Measurements from ENCODE around the gene SCN9A.
"Not testable (repeated sequence)": the region's sequence is repeated elsewhere in the genome, so short reads cannot be mapped to it uniquely, and the experiment has no call there.

SCN9A gene

DNA sequence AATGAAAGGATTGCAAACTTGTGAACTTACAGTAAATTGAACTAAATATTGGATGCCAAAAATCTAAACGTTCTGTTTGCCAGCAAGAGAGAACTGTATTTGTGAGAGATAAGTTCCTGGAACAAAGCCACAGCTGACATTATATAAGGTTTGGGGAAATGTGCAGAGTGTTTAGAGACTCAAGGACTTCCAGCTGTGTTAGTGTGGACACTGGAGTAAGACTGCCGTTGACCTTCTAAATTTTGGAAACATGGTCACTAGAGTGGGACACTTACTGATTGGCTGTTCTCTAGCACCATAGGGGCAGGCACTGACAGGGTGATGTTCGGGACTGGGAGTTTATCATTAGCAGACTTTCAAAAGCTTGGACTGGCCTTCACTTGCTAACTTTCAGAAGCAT, 40.5 kb downstream of the SCN9A start:
- no peak for DNase-seq (ENCODE audit: low read depth, low spot score)

DNA sequence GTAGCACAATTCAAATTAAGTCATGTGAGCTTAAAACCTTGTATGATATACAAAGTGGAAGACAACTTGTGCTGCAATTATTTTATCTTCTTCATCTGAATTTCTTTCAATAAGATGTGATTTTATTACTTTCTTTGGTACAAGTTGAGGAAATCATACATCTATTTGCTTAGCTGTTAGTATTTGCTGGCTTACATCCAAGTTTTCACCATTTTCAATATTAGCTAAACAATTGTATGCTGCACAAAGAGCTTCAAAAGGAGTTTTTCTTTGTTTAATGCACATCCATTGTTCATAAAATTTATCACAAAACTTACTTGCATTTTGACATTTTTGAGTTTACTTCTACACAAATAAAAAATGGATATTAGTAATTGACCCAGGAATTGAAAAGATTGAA, 40.9 kb downstream of the SCN9A start:
- no peak for DNase-seq (ENCODE audit: low read depth, low spot score)

DNA sequence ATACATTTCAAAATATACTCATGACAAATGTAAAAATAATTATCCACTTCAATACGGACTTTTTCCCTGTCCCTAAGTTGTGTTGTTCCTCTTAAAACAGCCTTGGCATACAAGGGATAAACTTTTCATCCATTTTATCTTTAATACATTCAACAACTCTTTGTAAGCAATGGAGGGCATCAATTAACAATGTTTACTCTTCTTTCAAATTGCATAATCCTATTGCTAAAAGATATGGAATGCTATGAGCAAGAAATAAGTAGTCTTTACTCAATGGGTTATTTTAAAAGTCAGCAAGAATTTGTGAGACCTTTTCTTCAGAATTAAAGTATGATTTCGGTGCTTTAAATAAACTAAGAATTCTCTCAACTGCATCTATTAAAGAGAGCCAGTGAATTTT, 41.9 kb downstream of the SCN9A start:
- DNase-seq (ENCODE audit: low read depth, low spot score), result no peak

DNA sequence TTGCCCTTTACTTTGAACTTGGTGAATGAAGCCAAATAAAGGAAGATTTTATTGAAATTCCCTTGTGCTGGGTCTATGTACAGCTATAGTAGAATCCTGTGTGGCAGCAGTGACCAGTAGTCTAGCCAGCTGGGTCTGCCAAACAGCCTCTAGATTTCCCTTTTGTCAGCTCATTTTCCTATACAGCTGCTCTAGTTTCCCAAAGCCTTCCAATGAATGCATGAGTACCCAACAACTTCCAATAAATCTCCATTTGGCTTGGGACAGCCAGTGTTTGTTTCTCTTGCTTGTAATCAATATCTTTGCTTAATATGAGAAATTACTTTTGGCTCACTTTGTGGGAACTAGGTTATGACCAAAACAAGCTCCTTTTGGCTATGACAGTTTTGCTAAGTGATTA, 43.6 kb downstream of the SCN9A start:
- no peak for DNase-seq (ENCODE audit: low read depth, low spot score)

DNA sequence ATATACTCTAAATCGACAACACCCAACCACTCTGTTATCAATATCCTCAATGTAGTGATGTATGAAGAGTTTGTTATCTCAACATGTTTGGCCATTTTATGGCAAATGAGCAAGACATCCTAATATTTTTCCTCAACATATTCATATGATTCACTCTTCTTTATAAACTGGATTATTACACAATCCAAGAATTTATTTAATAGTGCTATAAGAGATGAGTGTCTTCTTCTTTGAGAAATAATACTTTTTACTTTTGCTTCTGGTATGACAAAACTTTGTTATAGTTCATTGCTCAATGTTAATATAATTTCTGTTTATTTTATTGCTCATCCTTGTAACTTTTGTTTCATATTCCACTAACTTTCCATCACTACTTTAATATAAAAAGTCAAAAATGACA, 44.3 kb downstream of the SCN9A start:
- no peak for DNase-seq (ENCODE audit: low read depth, low spot score)

DNA sequence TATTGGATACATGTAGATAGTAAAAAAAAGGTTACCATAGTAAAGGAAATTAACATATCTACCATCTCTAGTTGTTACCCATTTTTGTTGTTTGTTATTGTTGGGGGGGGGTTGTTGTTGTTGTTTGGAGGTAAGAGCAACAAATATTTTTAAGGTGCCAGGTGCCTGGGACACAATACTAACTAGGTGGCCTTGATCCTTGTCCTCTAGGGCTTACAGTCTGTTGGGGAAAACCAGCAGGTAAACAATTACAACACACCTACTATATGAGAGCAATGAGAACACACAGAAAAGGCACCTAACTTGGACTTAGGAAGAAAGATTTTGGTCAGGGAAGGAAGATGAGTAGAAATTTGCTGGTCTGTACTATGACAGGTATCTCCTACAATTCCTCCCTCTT, 46.3 kb downstream of the SCN9A start:
- no peak for DNase-seq (ENCODE audit: low read depth, low spot score)

DNA sequence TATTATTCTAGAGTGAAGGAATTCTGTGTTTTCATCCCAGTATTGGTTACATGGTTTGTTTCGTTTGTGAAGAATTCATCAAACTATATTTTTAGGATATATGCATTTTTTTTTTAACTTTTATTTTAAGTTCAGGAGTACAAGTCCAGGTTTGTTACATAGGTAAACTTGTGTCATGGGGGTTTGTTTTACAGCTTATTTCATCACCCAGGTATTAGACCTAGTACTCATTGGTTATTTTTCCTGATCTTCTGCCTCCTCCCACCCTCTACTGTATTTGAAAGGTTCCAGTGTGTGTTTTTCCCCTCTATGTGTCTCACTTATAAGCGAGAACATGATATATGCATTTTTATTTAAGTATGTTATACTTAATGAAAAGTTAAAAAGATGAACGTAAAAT, 47.6 kb downstream of the SCN9A start:
- no peak for DNase-seq (ENCODE audit: low read depth, low spot score)

DNA sequence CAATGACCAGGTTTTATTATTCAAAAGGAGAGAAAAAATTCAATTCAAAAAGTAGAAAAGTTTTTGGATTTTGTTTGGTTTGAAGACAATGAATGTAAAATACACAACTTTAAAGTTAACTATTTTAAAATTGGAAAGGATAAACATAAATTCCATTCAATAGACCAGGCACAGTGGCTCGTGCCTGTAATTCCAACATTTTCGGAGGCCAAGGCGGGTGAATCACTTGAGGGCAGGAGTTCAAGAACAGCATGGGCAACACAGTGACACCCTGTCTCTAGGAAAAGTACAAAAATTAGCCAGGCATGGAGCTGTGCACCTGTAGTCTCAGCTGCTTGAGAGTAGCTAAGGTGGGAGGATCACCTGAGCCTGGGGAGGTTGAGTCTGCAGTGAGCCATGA, 54.7 kb downstream of the SCN9A start:
- no peak for DNase-seq (ENCODE audit: low read depth, low spot score)

DNA sequence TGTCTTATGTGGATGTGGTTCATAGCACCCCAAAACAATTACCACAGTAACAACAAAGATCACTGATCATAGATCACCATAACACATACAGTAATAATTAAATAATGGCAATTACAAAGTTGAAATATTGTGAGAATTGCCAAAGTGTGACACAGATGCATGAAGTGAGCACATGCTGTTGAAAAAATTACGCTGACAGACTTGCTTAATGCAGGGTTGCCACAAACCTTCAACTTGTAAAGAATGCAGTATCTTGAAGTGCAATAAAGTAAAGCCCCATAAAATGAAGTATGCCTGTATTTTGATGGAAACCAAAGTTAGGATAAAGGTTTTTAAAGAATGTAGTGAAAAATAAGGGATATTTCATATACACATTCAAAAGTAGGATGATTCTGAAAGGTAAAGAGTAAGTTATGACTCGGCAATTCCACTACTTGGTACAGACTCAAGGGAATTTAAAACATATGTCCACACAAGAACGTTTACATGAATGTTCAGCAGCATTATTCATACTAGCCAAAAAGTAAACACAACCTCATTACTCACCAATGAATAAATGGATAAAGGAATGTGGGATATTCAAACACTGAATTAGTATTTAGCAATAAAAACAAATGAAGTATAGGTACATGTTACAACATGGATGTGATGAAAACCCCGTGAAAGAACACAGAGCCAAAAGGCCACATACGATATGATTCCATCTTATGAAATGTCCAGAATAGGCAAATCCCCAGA, 61.6 kb downstream of the SCN9A start:
- DNase-seq (ENCODE audit: low read depth, low spot score), result no peak

DNA sequence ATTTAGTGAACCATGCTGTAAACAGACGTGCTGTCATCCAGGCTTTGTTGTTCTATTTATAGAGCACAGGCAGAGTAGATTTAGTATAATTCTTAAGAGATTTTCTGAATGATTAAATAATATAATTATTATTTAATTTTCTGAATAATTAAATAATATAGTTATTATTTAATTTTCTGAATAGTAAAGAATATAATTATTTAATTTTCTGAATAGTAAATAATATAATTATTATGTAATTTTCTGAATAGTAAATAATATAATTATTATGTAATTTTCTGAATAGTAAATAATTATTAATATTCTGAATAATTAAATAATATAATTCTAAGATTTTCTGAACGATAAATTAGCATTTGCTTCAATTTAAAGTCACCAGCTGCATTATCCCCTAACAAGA, 62.9 kb downstream of the SCN9A start:
- DNase-seq (ENCODE audit: low read depth, low spot score), result not testable (repeated sequence)

DNA sequence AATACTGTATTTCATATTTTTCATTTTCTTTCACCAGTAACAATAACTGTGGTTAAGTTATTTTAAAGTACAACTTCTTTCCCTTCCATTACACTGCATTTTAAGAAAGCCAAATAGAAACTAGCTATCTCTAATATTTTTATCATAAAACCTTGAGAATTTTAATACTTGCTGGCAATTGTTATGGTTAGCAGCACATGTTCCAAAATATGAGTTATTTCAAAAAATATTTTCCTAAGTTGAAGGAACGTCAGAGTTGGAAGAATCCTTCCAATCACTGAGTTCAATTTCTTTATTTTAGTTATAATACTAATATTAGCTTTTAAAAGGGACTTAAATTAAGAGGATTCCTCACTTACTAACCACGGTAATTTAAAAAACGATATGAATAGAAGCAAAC, 68.4 kb downstream of the SCN9A start:
- DNase-seq (ENCODE audit: low read depth, low spot score), result no peak

DNA sequence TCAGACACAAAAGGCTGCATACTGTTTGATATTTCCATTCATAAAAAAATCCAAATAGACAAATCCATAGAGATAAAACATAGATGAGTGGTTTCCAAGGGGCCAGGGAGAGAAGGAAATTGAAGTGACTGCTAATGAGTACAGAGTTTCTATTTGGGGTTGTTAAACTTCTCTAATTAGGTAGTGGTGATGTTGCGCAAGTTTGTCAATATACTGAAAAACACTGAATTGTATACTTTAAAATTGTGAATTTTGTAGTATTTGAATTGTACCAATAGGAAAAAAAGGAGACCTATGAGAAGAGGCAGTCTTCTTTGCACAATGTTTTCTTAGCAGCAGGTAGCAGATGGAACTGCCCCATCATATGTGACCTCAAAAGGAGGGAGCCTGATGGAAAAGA, 71.1 kb downstream of the SCN9A start:
- no peak for DNase-seq (ENCODE audit: low read depth, low spot score)

DNA sequence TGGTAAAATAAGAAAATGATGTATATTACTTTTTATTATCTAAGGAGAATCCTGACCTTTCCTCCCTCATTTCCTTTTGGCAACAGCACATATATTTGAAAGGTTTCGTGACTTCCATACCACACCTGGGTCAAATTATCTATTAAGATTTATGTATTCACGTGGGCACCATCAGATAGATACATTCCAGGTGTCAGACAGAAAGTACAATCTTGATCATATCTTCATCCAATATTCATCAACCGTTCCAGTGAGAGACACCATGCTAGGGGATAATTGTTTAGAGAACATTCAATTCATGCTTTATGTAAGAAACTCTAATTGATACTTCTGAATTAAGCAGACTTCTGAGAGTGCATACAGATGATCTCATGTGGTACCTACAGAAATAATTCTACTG, 73.7 kb downstream of the SCN9A start:
- no peak for DNase-seq (ENCODE audit: low read depth, low spot score)

DNA sequence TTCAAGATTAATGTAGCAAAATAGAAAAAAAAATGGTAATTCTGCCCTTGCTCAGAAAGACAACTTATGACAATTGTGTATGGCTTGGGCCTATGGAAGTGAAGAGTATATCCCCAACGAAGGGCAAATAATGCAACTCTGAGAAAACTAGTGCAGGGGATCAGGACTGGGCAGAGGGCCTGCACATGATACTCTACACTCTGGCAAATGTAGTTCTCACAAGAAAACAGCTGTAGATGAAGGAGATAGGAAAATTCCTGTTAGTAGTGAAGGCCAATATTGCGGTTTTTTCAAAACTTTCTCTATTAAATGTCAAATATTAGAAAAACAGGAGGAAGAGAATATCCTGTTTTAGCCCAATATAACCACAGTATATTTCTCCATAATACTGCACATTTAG, 77.8 kb downstream of the SCN9A start:
- DNase-seq (ENCODE audit: low read depth, low spot score), result no peak

DNA sequence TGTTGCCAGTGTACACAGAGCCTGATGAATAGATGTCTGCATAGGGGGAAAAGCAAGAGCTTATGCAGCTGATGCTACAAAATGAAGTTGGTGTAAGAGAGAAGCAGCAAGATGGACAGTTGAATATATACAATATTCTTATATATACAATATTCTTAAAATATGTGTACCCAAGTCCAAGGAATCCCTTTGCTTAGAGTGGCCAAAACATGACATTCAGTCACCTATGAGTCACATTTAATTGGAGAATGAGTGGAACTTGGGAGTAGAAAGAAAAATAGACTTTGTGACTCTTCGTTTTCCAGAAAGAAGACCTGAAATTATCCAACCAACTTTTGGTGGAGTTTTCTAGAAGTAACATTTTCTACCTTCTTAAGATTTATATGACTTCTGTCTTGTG, 81.8 kb downstream of the SCN9A start:
- no peak for DNase-seq (ENCODE audit: low read depth, low spot score)

DNA sequence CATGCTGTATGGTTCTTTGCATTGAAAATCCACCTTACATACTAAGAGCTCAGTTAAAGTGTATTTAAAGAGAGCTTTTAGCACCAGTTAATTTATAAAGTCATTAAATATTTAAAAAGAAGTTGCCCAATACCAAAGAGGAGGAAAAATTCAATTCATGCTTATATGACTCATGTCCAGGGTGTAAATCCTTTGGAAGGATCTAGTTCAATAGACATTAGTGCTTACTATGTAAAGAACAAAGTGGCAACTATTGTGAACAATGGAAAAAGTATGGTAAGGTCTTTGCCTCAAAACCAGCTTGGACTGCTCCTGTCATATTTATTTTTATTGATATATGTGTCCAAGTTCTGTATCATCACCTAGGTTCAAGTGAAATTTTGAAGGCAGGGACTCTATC, 90.5 kb downstream of the SCN9A start:
- DNase-seq (ENCODE audit: low read depth, low spot score), result no peak

DNA sequence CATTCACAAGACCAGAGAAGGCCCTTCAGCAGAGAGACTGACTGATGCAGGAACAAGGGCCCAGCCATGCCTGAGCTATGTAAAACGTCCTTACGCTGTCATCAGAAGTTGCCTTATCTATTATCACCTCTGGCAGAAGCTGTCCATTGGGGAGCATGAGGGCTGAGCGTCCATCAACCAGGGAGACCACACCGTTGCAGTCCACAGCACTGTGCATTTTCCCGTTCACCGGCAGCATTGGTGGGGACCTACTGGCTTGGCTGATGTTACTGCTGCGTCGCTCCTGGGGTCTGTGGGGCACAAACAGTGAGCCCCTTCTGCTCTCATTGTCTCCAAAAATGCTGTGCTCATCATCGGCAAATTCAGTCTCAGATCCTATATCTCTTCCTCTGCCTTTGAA, 91.4 kb downstream of the SCN9A start:
- no peak for DNase-seq (ENCODE audit: low read depth, low spot score)

DNA sequence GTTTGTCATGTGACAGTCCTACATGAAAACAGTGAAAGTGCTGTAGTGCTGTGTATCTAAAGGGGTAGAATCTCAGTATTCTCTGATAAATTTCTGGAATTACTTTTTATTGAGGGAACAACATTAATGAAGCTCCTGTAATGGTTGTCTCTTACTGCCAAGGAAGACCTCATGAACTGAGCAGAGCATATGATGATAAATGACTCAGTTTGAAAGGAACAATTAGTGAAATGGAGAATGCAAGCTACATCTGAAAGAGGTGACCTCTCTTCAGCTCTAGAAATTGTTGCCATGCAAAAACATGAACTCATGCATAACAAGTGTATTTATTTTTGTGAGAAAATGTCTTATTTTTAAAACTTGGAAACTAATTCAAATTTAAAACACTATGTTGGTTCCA, 93.6 kb downstream of the SCN9A start:
- no peak for DNase-seq (ENCODE audit: low read depth, low spot score)

DNA sequence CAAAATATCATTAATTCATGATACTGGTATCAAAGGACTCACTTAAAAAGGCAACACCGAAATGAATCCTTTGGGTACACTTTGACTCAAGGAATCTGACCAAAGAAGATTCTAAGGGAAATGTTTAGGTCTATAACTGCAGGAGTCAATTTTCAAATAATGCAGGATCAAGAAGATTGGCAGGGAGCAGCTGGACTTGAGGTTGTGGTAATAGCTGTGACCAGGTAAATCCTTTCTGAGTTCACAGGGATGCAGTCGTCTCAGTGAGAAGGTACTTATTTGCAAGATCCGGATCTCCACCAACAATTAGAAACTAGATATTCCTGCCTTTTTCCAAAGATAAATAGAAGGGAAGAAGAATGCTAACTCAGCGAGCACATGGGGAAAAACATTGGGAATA, 96.9 kb downstream of the SCN9A start:
- DNase-seq (ENCODE audit: low read depth, low spot score), result no peak

DNA sequence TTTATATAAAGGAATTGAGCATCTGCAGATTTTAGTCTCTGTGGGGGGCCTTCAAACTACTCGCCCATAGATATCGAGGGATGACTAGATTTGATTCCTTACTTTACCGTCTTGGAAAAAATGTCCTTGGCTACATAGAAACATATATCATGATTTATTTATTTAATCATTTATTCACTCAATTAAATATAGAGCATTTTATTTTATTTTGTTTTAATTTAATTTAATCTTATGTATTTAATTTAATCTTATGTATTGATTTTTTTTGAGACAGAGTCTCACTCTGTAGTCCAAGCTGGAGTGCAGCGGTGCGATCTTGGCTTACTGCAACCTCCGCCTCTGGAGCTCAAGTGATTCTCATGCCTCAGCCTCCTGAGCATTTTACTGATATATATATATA, 105.4 kb downstream of the SCN9A start:
- DNase-seq (ENCODE audit: low read depth, low spot score), result no peak

DNA sequence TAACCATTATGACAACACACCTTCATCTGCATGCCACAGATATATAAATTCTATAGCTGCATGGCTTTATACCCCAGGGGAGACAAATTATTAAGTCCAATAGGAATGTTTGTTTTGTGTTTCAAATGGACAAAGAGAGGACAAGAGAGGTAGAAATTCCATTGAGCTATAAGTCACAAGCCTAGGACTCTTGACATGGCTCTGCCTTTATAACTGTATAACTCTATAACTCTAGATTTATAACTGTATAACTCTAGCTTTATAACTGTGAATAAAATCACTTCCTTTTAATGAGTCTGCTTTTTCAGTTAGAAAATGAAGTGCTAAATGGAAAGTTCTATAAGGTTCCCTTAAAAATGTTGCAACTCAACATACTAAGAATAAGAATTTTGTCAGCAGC, 106.4 kb downstream of the SCN9A start:
- DNase-seq (ENCODE audit: low read depth, low spot score), result no peak

DNA sequence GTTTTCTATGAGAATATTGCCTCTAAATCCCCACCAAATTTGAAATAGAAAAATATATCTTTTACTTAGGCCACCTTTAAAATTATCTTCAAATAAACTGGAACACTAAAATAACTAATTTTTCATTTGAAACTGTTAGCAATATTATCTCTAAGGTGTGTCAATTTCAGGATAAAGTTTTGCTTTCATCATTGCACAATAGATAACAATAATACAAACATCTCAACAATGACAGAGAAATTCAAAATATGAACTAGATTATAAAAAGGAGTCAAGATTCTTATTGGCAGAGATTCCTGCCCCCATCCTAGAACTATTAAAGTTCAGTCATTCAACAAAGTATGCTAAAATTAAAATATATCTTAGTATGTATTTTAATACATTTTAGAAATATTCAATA, 117.9 kb downstream of the SCN9A start:
- DNase-seq (ENCODE audit: low read depth, low spot score), result no peak

DNA sequence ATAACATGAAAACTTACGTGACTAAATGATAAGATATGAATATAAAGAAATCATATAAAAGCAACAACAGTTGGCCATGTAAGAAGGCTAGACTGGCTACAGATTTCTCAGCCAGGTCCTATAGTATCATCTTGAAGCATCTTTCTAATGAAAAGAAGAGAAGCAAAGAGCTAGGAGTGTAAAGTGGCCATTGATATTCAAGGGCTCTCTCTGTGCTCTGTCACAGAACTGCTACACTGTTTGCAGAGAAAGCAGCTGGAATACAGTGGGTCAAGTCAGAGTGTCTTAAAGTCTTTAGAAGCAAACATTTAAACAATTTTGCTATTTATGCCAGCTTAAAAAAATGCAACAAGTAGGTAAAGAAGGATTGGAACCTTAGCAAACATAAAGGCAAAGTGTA, 118.8 kb downstream of the SCN9A start:
- no peak for DNase-seq (ENCODE audit: low read depth, low spot score)

DNA sequence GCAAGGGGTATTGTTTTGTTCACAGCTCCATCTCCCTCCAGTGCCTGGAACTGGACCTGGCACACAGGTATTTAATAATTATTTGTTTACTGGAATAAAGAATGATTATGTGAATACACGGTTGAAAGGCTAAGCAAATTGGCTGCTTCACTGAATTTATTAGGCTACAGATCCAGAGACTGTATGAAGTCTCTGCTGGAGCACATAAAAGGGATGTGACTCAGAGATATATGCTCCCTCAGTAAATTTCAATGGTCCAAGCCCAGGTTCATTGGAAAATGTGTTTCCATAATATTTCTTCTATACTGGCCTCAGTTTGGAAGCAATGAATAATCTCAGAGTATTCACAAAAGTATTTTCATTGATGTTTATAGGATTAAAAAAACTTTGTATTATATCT, 126.4 kb downstream of the SCN9A start:
- DNase-seq (ENCODE audit: low read depth, low spot score), result no peak
